SIG-M5 treated with dmso at 0.1 percent for 504 hours (cell line): ENCODE measurements around the gene RHOBTB1.
"Not testable (repeated sequence)": the region's sequence is repeated elsewhere in the genome, so short reads cannot be mapped to it uniquely, and the experiment has no call there.

Experiments used
- DNase-seq: peaks from one replicate; lab custom pipeline; 2025; ENCODE audit not compliant: unreplicated experiment; lab: John Stamatoyannopoulos, UW

The RHOBTB1 gene

DNA sequence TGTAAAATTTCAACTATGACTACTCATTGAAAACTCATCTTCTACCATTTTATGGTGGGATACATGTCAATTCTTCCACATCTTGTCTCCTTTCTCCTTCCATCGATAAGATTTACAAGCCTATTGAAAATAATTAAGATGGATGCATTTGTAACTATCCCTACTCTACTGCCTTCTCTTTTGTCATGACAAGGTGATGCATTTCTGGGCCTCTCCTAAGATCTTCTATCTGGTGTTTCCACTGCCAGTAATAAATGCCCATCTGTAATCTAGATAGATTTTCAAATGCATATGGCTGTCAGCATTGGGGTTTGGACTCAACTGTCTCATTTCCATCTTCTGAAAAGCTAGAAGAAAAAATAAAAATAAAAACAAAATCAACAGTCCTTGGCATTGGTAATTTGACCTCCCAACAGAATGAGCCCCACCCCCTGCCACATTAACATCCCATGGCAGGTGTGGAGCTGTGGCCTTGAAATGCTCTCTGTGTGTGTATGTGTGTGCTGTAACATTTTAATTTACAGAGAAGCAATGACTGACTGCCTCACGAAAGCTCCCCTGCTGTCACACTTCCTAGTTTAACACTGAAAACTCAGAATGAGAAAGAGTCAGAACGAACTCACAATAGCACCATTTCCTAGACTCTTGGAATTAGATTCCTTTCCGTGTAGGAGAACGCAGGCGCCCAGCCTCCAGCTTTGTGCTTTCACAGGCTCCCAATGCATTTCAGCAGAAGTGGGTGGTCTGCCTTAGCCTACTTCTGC is 74.2 kb downstream of the RHOBTB1 start:
- DNase-seq: no peak

DNA sequence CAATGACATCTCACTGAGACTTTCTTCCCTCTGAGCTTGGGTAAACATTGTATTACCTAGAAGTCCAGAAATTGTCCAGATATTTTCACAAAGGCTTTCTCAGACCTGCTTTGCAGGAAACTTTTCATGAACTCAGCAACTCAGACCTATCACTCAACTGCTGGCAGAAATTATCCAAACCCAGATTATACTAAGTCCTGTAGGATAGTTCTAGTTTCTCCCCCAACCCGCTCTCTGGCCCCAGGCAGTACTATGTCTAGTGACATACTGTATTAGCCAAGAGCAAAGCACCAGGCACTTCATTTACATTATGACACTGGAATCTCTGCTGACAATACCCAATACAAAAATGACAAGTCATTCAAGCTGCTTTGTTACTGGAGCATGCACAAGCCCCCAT is 75.0 kb downstream of the RHOBTB1 start:
- DNase-seq: no peak

DNA sequence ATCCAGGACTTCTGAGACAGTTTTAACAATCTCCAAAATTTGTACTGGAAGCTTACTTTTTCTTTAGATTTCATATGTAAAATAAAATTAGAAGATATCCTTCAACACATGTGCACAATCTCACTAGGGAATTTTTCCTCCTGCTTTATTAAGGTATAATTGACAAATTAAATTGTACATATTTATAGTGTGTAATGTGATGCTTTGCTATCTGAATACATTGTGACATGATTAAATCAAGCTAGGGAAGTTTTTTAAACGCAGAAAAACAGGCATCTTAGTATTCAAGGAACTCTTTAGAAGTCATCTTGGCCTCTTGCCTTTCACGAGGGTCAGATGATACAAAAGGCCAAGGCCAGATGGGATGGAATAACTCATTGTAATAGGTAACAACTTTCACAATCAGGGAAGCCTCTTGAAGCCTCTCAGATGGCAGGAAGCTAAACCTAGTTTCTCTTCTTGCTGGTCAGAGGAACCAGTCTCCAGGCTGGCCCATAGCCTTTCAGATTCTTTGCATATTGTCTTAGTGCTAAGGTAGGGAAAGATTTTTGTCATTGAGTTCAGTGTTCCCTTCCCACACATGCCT is 78.7 kb downstream of the RHOBTB1 start:
- DNase-seq: no peak

DNA sequence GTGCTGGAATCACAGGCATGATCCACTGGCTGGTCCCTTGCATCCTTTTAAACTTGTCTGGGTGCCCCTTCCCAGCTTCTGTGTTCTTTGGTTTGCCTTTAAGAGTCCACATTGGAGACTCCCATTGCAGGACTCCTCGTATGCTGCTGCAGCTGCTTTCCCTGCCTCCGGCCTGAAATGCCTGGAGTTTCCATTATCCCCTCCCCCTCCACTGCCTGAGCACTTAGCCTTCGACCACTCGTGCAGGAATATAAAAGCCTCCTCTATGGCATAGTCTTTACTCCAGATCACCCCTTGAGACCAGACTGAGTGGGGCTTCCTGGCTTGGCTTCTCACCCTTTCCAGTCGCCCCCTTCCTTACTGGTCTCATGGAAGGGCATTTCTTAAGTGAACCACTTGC is 80.2 kb downstream of the RHOBTB1 start:
- no peak for DNase-seq

DNA sequence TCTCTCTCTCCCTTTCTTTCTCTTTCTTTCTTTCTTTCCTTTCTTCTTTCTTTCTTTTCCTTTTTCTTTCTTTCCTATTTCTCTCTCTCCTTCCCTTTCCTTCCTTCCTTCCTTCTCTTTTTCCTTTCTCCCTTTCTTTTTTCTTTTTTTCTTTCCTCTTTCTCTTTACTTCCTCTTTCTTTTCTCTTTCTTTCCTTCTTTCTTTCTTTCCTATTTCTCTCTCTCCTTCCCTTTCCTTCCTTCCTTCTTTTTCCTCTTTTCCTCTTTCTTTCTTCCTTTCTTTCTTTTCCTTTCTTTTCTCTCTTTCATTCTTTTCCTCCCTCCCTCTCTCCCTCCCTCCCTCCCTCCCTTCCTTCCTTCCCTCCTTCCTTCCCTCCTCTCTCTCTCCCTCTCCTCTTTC is 81.5 kb downstream of the RHOBTB1 start:
- DNase-seq: no peak

DNA sequence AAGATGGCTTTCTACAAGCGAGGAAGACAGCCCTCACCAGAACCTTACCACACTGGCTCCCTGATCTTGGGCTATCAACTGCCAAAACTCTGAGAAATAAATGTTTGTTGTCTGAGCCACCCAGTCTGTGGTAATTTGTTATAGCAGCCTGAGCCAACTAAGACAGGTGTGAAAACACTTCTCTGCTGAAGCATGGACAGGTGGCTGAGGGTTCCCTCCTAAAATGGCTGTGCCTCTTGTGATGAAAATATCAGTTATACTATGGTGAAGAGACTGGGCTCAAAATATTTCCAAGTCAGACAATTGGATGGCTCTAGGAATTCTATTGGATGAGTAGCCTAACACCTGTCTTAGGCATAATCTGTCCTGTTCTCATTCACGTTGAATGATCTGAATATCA is 87.6 kb downstream of the RHOBTB1 start:
- no peak for DNase-seq

DNA sequence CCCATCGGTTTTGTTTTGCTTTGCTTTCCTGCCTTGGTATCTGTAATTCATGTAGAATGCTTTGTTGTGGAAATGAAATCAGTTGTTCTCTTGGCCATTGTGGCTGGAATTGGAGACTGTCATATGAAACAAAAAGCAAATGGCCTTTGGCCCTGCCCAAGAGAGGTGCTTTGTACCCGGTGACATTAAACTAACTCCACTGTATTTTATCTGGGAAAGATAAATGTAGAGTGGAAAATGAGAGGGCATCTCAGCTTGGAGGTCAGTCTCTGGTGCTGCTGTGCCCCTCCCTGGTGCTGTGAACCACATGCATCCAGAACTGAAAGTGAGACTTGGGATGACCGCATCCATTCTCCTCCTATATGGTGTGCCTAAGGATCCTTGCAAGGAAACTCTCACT is 90.3 kb downstream of the RHOBTB1 start:
- no peak for DNase-seq

DNA sequence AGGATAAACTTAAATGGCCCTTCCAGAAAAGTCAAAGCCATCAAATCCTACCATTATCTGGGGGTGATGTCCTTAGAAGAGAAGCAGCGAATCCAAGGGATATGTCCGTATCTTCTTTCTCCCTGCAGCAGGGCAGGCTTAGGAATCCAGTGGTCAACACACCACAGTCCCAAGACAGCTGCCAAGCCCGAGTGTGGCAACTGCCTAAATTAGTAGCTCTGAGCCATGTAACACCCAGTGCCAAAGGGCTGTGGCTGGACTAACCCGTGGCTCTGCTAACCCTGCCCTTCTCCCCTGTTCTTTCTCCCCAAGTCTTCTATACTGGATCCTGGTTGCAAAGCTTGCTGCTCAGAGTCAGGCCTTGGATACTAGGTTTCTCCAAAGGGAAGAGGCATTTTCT is 90.9 kb downstream of the RHOBTB1 start:
- DNase-seq: no peak

DNA sequence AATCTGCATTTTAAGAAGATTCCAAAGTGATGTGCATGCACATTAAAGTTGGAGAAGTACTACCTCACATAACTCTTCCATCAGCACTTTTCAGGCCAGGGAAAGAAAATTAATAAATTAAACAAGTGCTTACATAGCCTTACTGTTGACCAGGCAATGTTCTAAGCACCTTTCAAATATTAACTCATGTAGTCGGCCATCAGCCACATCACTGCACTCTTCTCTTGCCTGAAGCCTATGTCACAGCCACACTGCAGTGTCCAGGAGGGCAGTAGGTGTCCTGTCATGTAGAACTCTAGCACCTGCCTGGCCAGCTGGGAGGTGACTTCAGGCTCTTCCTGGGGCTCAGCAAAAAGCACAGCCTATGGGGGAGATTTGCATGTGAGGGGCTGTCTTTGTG is 94.2 kb downstream of the RHOBTB1 start:
- no peak for DNase-seq

DNA sequence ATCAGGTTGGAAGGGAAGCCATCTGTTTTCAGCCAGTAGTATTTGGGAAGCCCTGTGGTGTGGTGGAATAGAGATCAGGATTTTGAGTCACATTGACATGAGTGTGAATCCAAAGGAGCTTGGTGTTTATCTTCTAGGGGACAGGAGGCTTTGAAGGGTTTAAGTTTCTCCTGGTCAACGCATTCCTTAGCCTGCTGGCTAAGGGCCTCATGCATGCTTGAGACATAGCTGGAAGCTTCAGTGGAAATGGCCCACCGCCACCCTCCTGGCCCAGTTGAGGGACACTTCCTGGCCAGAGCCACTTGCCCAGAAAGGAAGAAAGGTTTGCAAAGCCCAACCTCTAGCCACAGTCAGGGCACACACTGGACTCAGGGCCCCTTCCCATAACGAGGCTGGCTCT is 94.8 kb downstream of the RHOBTB1 start:
- no peak for DNase-seq

DNA sequence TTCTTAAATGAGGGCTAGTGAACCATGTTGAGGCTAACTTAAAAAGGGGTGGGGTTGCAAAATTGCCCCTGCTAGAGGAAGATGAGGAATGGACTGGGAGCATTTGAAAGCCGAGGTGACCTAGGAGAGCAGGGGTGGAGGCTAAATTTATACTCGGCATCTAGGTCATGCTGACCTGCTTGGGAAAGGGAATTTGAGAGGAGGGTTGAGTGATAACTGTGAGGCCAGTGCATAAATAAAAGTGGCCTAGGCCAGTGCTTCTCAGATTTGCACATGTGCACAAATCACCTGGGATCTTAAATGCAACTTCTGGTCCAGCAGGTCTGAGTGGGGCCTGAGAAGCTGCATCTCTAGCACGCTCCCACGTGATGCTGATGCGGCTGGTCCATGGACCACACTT is 95.3 kb downstream of the RHOBTB1 start:
- DNase-seq: no peak

DNA sequence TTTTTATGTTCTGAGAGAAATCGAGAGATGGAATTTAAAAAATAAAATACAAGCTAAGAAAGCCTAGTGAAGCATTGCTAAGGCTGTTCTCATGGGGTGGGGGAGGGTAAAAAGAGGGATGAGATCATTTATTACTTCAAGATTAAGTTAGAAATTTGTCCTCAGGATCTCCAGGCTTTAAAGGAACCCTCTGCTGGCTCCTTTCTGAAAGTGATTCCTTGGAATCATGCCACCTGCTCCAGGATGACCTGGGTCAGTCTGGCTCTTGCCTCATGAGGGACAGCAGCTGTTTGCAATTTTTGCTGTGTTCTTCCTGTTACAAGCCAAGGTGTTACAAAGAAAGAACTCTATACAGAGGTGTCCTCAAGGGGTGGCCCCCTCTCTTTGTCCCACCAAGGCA is 95.9 kb downstream of the RHOBTB1 start:
- no peak for DNase-seq

DNA sequence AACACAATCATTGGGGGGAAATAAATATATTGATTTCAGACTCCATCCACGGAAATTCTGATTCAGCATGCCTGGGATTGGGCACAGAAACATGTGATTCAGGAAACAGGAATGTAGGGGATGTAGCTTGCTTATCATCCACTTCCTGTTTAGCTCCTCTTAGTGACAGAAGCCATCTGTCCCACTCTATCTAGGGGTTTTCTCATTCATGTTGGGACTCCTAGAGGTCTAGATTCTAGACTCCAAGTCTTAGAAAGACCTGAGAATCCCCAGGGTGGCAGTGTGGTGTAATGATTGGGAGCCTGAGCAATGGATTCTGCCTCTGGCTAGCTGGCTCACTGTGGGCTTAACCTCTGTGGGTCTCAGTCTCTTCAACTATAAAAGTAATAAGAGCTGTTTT is 97.8 kb downstream of the RHOBTB1 start:
- no peak for DNase-seq

DNA sequence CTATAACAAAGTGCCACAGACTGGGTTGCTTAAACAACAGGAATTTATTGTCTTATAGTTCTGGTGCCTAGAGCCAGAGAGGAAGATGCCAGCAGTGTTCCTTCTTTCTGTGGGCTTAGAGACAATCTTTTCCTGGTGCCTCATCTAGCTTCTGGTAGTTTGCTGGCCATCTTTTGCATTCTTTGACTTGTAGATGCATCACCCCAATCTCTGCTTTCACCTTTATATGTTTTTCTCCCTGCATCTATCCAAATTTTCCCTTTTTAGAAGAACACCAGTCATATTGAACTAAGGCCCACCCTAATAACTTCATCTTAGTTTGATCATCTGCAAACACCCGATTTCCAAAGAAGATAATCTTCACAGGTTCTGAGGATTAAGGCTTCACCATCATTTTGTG is 98.9 kb downstream of the RHOBTB1 start:
- no peak for DNase-seq

DNA sequence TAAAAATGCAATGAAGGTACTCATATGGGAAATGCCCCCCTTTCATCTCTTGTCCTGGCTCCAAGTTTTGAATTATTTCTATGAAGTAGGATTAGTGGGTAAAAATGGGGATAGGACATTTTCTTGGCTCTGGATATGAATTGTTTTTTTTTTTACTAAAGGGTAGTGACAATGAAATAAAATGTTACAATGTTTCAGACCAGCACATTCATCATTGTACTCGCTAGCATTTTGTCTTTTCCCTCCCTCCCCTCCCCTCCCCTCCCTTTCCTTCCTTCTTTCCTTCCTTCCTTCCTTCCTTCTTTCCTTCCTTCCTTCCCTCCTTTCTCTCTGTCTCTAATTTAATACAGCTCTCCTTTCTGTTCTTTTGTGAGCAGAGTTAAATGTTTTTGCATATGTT is 101.3 kb downstream of the RHOBTB1 start:
- no peak for DNase-seq

DNA sequence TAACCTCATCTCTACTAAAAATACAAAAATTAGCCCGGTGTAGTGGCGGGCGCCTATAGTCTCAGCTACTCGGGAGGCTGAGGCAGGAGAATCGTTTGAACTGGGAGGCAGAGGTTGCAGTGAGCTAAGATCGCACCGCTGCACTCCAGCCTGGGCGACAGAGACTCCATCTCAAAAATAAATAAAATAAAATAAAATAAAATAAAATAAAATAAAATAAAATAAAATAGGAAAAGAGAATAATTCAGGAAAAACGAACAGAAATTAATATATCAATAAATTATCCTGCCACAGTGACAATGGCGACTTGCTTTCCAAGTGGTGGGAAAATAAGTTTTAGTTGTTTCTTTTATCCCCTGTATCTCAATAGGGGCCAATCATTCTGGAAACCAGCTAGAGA is 102.8 kb downstream of the RHOBTB1 start:
- DNase-seq: not testable (repeated sequence)

DNA sequence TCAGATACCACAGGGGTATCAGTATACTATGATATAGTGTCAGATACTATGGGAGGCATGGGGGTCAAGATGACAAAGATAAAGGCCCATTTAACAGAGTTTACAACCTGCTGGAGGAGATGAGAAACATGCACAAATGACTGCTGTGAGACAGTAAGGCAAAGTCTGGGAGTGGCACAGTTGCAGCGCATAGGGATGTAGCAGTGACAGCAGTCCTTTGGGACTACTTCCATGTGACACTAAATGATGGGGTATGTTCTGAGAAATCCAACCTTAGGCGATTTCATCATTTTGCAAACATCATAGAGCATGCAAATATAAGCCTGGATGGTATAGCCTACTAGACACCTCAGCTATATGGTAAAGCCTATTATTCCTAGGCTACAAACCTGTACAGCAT is 108.9 kb downstream of the RHOBTB1 start:
- no peak for DNase-seq

DNA sequence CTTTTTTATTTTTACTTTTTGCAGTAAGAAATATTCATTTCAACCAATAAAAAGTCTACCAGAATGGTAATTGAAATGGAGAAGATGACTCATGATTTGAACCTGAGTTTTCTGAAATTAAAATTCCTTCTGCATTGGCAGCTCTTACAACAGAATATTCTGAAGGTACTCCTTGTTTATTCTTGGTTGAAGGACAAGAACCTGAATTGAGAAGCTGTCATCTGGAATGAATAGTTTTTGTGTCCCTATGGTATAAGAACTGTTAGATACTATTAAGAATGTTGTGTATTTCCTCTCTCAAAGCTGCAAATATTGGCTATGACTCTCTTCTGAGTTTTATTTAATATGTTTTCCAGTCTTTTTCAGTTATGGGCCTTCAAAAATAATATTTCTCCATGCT is 109.6 kb downstream of the RHOBTB1 start:
- DNase-seq: no peak

DNA sequence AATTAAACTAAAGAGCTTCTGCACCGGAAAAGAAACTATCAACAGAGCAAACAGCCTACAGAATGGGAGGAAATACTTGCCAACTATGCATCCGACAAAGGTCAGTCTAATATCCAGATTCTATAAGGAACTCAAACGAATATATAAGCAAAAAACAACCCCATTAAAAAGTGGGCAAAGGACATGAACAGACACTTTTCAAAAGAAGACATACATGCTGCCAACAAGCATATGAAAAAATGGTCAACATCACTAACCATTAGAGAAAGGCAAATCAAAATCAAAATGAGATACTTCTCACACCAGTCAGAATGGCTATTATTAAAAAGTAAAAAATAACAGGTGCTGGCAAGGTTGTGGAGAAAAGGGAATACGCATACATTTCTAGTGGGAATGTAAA is 111.8 kb downstream of the RHOBTB1 start:
- DNase-seq: not testable (repeated sequence)

DNA sequence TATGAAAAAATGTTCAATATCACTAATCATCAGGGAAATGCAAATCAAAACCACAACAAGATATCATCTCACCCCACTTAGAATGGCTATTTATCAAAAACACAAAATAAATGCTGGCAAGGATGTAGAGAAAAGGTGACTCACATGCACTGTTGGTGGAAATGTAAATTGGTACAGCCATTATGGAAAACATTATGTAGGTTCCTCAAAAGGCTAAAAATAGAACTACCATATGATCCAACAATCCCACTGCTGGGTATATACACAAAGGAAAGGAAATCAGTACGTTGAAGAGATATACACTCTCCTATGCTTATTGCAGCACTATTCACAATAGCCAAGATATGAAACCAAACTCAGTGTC is 115.5 kb downstream of the RHOBTB1 start:
- no peak for DNase-seq

DNA sequence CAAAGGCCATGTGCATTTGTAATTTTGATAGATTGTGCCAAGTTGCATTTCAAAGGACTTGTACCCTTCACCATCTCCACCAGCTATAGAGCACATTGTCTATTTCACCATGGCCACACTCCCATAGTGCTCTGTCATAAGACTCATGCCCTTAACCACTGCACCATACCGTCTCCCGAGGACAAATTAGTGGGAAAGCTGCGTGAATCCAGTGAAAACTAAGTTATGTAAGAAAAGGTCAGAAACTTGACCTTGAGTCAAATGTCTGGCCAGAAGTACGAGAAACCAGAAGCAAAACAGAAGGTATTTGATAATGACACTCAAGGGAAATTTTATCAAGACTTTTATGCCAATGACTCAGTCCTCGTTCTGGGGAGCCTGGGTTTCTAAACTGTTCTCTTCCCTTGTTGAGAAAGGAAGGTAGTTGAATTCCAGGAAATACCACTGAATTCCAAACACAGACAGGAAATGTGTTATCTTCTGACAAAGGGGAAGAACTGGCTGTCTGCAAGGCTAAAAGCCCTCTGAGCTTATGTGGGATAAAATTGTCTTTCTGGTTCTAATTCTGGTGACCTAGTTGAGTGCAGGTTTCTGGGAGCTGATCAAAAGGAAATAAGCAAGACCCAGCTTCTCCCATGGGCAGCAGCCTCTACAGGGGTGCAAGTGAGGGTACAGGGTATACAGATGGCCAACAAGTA is 116.0 kb downstream of the RHOBTB1 start:
- DNase-seq: no peak

DNA sequence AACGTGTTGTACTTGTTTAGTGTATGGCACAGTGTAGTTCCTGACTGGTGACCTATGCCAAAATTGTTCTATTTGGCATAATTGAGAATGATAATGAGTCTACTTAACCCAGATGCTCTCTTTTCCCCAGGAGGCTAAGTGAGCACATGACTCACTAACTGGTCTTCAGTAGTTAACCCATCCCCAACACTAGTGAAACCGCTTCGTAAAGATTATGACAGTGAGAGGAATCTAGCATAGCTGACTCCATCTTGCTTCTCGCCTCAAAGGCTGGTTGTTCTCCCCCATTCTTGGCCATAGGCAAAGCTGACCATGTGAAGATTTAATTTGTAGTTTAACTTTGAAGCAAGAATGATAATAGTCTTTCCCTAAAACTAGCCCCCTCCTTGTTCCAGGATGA is 118.5 kb downstream of the RHOBTB1 start:
- DNase-seq: no peak

DNA sequence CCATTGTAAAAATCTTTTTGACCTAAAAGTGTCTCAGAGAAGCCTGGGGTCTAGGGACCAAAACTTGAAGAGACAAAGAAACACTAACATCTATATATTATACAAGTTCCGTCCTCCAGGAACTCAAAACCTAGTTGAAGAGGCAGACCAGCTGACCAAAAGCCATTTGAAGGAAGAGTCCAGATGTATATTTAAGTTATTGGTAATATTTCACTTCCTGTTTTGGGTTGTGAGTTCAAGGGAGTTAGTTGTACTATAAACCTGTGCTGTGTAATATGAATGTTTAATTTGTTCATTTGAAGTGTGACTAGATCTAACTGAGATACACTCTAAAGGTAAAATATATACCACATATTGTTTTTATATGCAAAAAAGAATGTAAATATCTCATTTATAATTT is 120.7 kb downstream of the RHOBTB1 start:
- no peak for DNase-seq
